Islet of Langerhans (tissue), 1 donor: ENCODE results near the gene ZNF628.

Experiments
- FAIRE-seq: peaks from one replicate; lab custom pipeline; 2011; peaks lifted over from hg19 to GRCh38; lab: Jason Lieb, UNC

Gene ZNF628

GRCh38 chr19:55530996-55531395 is 54.6 kb downstream of the ZNF628 start:
- no peak for FAIRE-seq
